Lower leg skin (tissue), 3 donors: ENCODE measurements around the gene C16orf90.
"Not testable (repeated sequence)": the region's sequence is repeated elsewhere in the genome, so short reads cannot be mapped to it uniquely, and the experiment has no call there.

ENCODE experiments used
- POLR2A ChIP-seq, 2 donors: fragments of 450-650 bp; IDR thresholded peaks; one replicate each; pipeline ENCODE4 v1.6.1; 2016 to 2017; ENCODE audit warnings: antibody characterized with exemption in 2 of 2, mild to moderate bottlenecking in 1 of 2, moderate library complexity in 1 of 2
- TF ChIP-seq, protein P1 (sequence below), 3 donors: fragments of 450-650 bp; IDR thresholded peaks; one replicate each; pipeline ENCODE4 v1.5.1; 2016; ENCODE audit warnings: antibody characterized with exemption in 3 of 3, mild to moderate bottlenecking in 3 of 3, moderate library complexity in 2 of 3

- TF ChIP-seq, protein P1, sequence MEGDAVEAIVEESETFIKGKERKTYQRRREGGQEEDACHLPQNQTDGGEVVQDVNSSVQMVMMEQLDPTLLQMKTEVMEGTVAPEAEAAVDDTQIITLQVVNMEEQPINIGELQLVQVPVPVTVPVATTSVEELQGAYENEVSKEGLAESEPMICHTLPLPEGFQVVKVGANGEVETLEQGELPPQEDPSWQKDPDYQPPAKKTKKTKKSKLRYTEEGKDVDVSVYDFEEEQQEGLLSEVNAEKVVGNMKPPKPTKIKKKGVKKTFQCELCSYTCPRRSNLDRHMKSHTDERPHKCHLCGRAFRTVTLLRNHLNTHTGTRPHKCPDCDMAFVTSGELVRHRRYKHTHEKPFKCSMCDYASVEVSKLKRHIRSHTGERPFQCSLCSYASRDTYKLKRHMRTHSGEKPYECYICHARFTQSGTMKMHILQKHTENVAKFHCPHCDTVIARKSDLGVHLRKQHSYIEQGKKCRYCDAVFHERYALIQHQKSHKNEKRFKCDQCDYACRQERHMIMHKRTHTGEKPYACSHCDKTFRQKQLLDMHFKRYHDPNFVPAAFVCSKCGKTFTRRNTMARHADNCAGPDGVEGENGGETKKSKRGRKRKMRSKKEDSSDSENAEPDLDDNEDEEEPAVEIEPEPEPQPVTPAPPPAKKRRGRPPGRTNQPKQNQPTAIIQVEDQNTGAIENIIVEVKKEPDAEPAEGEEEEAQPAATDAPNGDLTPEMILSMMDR (IDR thresholded peaks at IDR 0.05) = not testable (repeated sequence)
- not testable (repeated sequence) for TF ChIP-seq POLR2A (IDR thresholded peaks at IDR 0.05)
Observed at GRCh38 chr16:3501412-3501761, 6.1 kb upstream of the C16orf90 start.
